PC-3 (cell line): Measurements from ENCODE around the gene PACRG. TPM values are rescaled to one million over a fixed set of nuclear protein-coding genes. Genes with fewer than 3 reads are reported as not detected.

Experiments
- ATAC-seq: fragments of 200-7000 bp; cut with Tn5 transposase; 2 replicates; pipeline ENCODE4 v1.9.1; 2020; ENCODE audit warnings: mild to moderate bottlenecking, moderate library complexity
- BruUV-seq: library from RNA; stranded (reverse); fragments of 400-500 nt; replicated peaks from 2 replicates; lab custom pipeline; 2021; lab: Mats Ljungman, UMichigan
- CTCF ChIA-PET: fragments of 300-600 bp; sonication (Branson Sonifier 250); formaldehyde crosslinking; loops from one replicate; lab custom pipeline; 2022; ENCODE audit warnings: antibody characterized with exemption; lab: Charles Lee
- POLR2A ChIA-PET: fragments of 300-600 bp; sonication (Branson Sonifier 250); formaldehyde crosslinking; loops from one replicate; lab custom pipeline; 2022; ENCODE audit warnings: antibody characterized with exemption; ENCODE audit not compliant: unreplicated experiment; lab: Charles Lee
- DNase-seq: peaks from one replicate; pipeline ENCODE4 v3.0.0-alpha.2; 2015
- H2AFZ ChIP-seq: fragments of 300-600 bp; sonication (generic); 2 replicates; pipeline ENCODE4 v1.6.0; 2016; ENCODE audit warnings: antibody characterized with exemption, low read length
- H3F3A ChIP-seq: fragments of 300-600 bp; sonication (generic); one replicate; pipeline ENCODE4 v1.6.0; 2017; ENCODE audit warnings: antibody characterized with exemption, low read length, control low read depth, mild to moderate bottlenecking; ENCODE audit not compliant: unreplicated experiment
- H3K27ac ChIP-seq: fragments of 300-600 bp; sonication (generic); 2 replicates; pipeline ENCODE4 v1.5.1; 2016; ENCODE audit warnings: mild to moderate bottlenecking, low read length
- H3K27me3 ChIP-seq: fragments of 300-600 bp; sonication (generic); 2 replicates; pipeline ENCODE4 v1.6.1; 2016; ENCODE audit warnings: low read length, mixed read lengths
- H3K36me3 ChIP-seq: fragments of 300-600 bp; sonication (generic); 2 replicates; pipeline ENCODE4 v1.6.1; 2016; ENCODE audit warnings: low read depth, mixed run types, low read length, mixed read lengths
- H3K4me1 ChIP-seq: fragments of 300-600 bp; sonication (generic); 2 replicates; pipeline ENCODE4 v1.5.1; 2016; ENCODE audit warnings: low read length; ENCODE audit not compliant: insufficient read depth
- H3K4me2 ChIP-seq: fragments of 300-600 bp; sonication (generic); 2 replicates; pipeline ENCODE4 v1.6.0; 2016; ENCODE audit warnings: low read length
- H3K4me3 ChIP-seq: fragments of 300-600 bp; sonication (generic); 2 replicates; pipeline ENCODE4 v1.5.1; 2016; ENCODE audit warnings: mild to moderate bottlenecking, low read length, mixed read lengths
- H3K79me2 ChIP-seq: fragments of 300-600 bp; sonication (generic); 2 replicates; pipeline ENCODE4 v1.6.1; 2017; ENCODE audit warnings: low read length, mixed read lengths
- H3K9ac ChIP-seq: fragments of 300-600 bp; sonication (generic); 2 replicates; pipeline ENCODE4 v1.6.0; 2016; ENCODE audit warnings: mild to moderate bottlenecking, low read length
- H3K9me2 ChIP-seq: fragments of 300-600 bp; sonication (generic); replicated peaks from 2 replicates; pipeline ENCODE4 v1.6.1; 2016; ENCODE audit warnings: mixed run types, low read length, mixed read lengths
- H3K9me3 ChIP-seq: fragments of 300-600 bp; sonication (generic); 2 replicates; pipeline ENCODE4 v1.6.1; 2016; ENCODE audit warnings: low read length, mixed read lengths
- H4K20me1 ChIP-seq: fragments of 300-600 bp; sonication (generic); 2 replicates; pipeline ENCODE4 v1.6.1; 2016; ENCODE audit warnings: low read length, mixed read lengths
- EZH2 ChIP-seq: fragments of 300-600 bp; sonication (generic); IDR thresholded peaks from one replicate; pipeline ENCODE4 v1.6.1; 2017; ENCODE audit warnings: antibody characterized with exemption, mild to moderate bottlenecking, low read length; ENCODE audit not compliant: unreplicated experiment
- EZH2phosphoT487 ChIP-seq: fragments of 300-600 bp; sonication (generic); IDR thresholded peaks from 2 replicates; pipeline ENCODE4 v1.6.1; 2018; ENCODE audit warnings: mild to moderate bottlenecking, antibody characterized with exemption, low read length, borderline replicate concordance
- intact Hi-C: fragments of 100-400 bp; cut with micrococcal nuclease; formaldehyde crosslinking; loops from 2 replicates; pipeline ENCODE4 v1.9.0; 2023
- total RNA-seq: library from RNA; depleted of rRNA; stranded (reverse); fragments of >200 nt; gene quantifications from 2 replicates; pipeline ENCODE4 v1.2.3, GENCODE V29; 2014
- TF ChIP-seq, protein P1 (sequence below): fragments of 300-600 bp; sonication (generic); conservative IDR thresholded peaks from 2 replicates; pipeline ENCODE4 v1.5.1; 2017; ENCODE audit warnings: antibody characterized with exemption, low read depth, mild to moderate bottlenecking, low read length

Gene PACRG
- total RNA-seq, 1 experiment from 2014 or later = not detected

DNA sequence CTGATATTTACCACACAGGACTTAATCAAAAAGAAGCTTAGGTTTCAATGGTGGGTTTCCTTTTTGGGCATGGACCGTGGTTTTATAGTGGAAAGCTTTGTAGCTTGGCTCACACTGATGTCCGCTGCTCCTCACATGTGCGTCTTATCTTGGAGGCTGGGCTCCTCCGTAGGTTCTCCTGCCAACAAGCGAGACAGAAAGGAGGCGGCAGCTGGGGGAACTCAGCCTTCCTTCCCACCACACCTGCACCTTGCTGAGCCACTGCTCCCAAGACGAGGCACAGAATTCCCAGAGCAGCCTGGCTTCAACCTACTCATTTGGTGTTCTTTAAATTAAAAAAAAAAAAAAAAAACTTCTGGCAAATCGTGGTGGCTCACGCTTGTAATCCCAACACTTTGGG is 451.3 kb downstream of the PACRG start:
- Histone ChIP-seq H3K4me3 (no peak overlapping the region), H4K20me1 (no peaks in the 10 kb centered on the region), H2AFZ (no peak overlapping the region), H3K9me3 (no peaks in the 10 kb centered on the region), H3K79me2 (no peaks in the 10 kb centered on the region), H3K9ac (no peak overlapping the region), H3K4me1 (peaks cover 4% of the 10 kb centered on the region; the same call in 1 of the 2 replicates), H3K27me3 (no peaks in the 10 kb centered on the region), H3K27ac (no peak overlapping the region), H3K9me2 (no peaks in the 10 kb centered on the region), H3F3A (no peaks in the 10 kb centered on the region), H3K36me3 (no peaks in the 10 kb centered on the region), H3K4me2 (no peak overlapping the region)
- intact Hi-C loops = loop anchor here (10.0 kb wide), 1 partner anchor 1746 kb away; no protein-coding TSS in a partner anchor
- ATAC-seq = no peak
- POLR2A ChIA-PET = interaction anchor here (0.6 kb wide), 1 partner anchor 233 kb away, joined by 10 read pairs; no protein-coding TSS in a partner anchor
- BruUV-seq = no TSS peak
- no peak for DNase-seq
- CTCF ChIA-PET = no interaction called here
- TF ChIP-seq, protein P1, sequence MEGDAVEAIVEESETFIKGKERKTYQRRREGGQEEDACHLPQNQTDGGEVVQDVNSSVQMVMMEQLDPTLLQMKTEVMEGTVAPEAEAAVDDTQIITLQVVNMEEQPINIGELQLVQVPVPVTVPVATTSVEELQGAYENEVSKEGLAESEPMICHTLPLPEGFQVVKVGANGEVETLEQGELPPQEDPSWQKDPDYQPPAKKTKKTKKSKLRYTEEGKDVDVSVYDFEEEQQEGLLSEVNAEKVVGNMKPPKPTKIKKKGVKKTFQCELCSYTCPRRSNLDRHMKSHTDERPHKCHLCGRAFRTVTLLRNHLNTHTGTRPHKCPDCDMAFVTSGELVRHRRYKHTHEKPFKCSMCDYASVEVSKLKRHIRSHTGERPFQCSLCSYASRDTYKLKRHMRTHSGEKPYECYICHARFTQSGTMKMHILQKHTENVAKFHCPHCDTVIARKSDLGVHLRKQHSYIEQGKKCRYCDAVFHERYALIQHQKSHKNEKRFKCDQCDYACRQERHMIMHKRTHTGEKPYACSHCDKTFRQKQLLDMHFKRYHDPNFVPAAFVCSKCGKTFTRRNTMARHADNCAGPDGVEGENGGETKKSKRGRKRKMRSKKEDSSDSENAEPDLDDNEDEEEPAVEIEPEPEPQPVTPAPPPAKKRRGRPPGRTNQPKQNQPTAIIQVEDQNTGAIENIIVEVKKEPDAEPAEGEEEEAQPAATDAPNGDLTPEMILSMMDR = no peak
- TF ChIP-seq EZH2 (no peak), EZH2phosphoT487 (no peak)

DNA sequence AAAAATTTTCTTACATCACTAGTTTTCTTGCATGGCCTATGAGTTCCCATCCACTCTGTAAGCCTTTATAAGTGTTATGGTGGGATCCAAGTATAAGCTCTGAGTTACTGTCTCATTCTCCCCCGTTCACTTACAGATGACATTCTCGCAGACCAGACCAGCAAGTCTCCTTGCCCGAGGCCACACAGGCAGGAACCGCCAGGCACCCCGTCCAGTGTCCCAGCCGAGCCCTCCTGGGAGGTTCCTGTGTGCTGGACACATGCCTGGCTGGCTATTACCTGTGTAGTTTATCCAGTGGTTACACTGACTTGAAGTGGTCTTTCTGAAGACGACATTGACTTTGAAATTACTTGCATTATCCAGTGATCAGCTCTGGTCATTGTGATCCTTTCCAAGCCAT is 451.9 kb downstream of the PACRG start:
- Histone ChIP-seq H3F3A (no peaks in the 10 kb centered on the region), H3K4me3 (no peak overlapping the region), H3K4me1 (peaks cover 4% of the 10 kb centered on the region; the same call in 1 of the 2 replicates), H3K9me2 (no peaks in the 10 kb centered on the region), H3K9me3 (no peaks in the 10 kb centered on the region), H2AFZ (no peak overlapping the region), H3K4me2 (no peak overlapping the region), H3K9ac (no peak overlapping the region), H3K36me3 (no peaks in the 10 kb centered on the region), H3K27ac (no peak overlapping the region), H3K79me2 (no peaks in the 10 kb centered on the region), H4K20me1 (no peaks in the 10 kb centered on the region), H3K27me3 (no peaks in the 10 kb centered on the region)
- POLR2A ChIA-PET = no interaction called here
- DNase-seq (no peak), ATAC-seq (no peak)
- no TSS peak for BruUV-seq
- intact Hi-C loops = loop anchor here (5.0 to 10.0 kb wide), 2 partner anchors 398 to 1745 kb away; no protein-coding TSS in a partner anchor
- CTCF ChIA-PET = no interaction called here
- TF ChIP-seq, protein P1 = no peak
- TF ChIP-seq EZH2 (no peak), EZH2phosphoT487 (no peak)

DNA sequence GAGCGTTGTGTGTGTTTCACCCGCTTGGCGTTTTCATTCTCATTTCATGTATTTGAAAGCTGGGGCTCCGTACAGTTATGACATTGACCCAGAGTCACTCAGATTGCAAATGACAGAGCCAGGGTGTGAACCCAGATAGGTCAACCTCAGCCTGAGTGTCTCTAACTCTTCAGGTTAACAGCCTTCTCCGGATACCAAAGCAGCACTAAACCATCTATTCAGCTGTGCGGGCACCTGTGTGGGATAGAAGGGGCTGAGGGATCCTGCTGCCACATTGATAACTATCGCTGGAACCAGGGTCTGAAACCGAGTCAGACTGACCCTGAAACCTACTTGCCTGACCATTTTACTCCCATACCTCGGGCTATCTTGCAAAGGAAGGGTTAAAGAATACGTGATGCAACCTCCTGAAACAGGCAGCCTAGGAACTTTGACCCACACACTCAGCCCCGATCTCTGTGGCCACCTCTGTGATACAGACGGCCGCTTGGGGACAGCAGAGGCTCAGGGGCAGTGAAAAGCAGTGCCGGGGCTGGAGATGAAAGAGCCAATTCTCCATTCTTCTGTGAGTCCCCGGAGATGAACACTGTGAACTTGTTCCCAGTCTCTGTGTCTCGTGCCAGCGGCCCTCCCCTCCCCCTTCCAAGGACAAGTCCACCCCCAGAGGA is 453.2 kb downstream of the PACRG start:
- Histone ChIP-seq H3K36me3 (no peaks in the 10 kb centered on the region), H3K4me3 (no peak overlapping the region), H3K9me2 (no peaks in the 10 kb centered on the region), H3F3A (no peaks in the 10 kb centered on the region), H3K9me3 (no peaks in the 10 kb centered on the region), H2AFZ (peak overlapping the region; percentile 55), H3K4me2 (peak overlapping the region; percentile 59), H3K79me2 (no peaks in the 10 kb centered on the region), H3K4me1 (peaks cover 4% of the 10 kb centered on the region; the same call in 1 of the 2 replicates), H3K27ac (no peak overlapping the region), H3K9ac (no peak overlapping the region), H4K20me1 (no peaks in the 10 kb centered on the region), H3K27me3 (no peaks in the 10 kb centered on the region)
- POLR2A ChIA-PET = interaction anchor here (0.6 kb wide), 1 partner anchor 209 kb away, joined by 3 read pairs; no protein-coding TSS in a partner anchor
- intact Hi-C loops = loop anchor here (1.0 to 5.0 kb wide), 3 partner anchors 128 to 396 kb away; no protein-coding TSS in a partner anchor
- TF ChIP-seq EZH2 = no peak
- TF ChIP-seq, protein P1 = peak; percentile 84
- CTCF ChIA-PET = interaction anchor here (0.5 kb wide), 1 partner anchor 343 kb away, joined by 3 read pairs; no protein-coding TSS in a partner anchor
- DNase-seq (peak; percentile 77), ATAC-seq (peak; percentile 97)
- TSS peak; percentile 97 for BruUV-seq
